ENCODE results near the gene GTPBP8. TPM values are rescaled to one million over a fixed set of nuclear protein-coding genes. Genes with fewer than 3 reads are reported as not detected.

Gene GTPBP8
- total RNA-seq, 1 donor from 2014 or later = 25.7 TPM

DNA sequence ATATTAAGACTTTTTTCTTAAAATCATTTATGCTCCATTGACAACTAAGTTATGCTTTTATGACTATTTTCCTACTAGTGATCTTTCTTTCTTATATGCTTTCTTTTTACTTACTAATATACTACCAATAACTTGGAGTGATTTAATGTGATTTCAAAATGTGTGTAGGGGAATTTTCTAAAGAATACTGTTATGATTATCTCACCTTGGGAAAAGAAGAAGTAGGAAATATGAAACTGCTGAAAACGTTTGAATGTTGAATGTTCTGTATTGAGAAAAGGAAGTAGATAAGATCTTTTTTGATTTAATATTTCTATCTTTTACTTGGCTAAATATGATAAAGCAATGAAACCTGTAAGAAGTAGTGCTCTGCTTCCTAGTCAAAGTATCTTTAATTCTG is 8.1 kb upstream of the GTPBP8 start:
- no peak for FAIRE-seq

DNA sequence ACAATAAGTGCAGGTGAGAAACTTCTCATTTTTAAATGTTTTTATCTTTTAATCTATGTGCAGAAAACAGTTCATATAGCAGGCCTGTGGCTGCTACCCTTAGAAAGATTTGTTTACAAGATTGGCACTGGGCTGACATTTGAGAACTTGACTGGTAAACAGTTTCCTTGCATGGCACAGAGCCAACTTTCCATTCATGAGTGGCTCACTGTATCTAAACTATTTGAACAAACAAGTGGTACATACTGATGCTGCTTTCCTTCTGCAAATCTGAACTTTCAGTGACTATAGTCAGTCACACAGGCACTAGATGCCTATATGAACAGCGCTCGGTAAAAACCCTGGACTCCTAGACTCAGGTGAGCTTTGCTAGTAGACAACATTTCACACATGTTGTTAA is 6.3 kb upstream of the GTPBP8 start:
- no peak overlapping the region for H3K27ac ChIP-seq (ENCODE audit: low read depth, low read length)
- H3K4me2 ChIP-seq (ENCODE audit: low read length) = no peak overlapping the region
- no peak overlapping the region for H3K9ac ChIP-seq (ENCODE audit: low read length)
- Mint-ChIP-seq H3K27ac (ENCODE audit: unreplicated experiment) (no peak overlapping the region), H3K4me3 (ENCODE audit: unreplicated experiment) (no peak overlapping the region), H3K4me1 (ENCODE audit: low read depth, unreplicated experiment) (peaks cover 5% of the 10 kb centered on the region), H3K9me3 (ENCODE audit: unreplicated experiment) (no peaks in the 10 kb centered on the region), H3K27me3 (ENCODE audit: low read depth, unreplicated experiment) (no peaks in the 10 kb centered on the region), H3K36me3 (ENCODE audit: low read depth, unreplicated experiment) (no peaks in the 10 kb centered on the region)
- no peaks in the 10 kb centered on the region for H3K9me3 ChIP-seq (ENCODE audit: insufficient read depth, low read depth, low read length)
- H2AFZ ChIP-seq (ENCODE audit: low read depth, low read length) = no peak overlapping the region
- H3K4me1 ChIP-seq (ENCODE audit: insufficient read depth, low read length) = no peaks in the 10 kb centered on the region
- no peaks in the 10 kb centered on the region for H3K27me3 ChIP-seq (ENCODE audit: insufficient read depth, low read length)
- DNase-seq (ENCODE audit: low read depth) = no peak
- no peak for FAIRE-seq
- no peaks in the 10 kb centered on the region for H4K20me1 ChIP-seq (ENCODE audit: insufficient read depth, low read length)
- TF ChIP-seq, protein P1, sequence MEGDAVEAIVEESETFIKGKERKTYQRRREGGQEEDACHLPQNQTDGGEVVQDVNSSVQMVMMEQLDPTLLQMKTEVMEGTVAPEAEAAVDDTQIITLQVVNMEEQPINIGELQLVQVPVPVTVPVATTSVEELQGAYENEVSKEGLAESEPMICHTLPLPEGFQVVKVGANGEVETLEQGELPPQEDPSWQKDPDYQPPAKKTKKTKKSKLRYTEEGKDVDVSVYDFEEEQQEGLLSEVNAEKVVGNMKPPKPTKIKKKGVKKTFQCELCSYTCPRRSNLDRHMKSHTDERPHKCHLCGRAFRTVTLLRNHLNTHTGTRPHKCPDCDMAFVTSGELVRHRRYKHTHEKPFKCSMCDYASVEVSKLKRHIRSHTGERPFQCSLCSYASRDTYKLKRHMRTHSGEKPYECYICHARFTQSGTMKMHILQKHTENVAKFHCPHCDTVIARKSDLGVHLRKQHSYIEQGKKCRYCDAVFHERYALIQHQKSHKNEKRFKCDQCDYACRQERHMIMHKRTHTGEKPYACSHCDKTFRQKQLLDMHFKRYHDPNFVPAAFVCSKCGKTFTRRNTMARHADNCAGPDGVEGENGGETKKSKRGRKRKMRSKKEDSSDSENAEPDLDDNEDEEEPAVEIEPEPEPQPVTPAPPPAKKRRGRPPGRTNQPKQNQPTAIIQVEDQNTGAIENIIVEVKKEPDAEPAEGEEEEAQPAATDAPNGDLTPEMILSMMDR (IDR thresholded peaks at IDR 0.05; ENCODE audit: insufficient read depth, low read depth, low read length) = no peak
- no peak for TF ChIP-seq EZH2 (IDR thresholded peaks at IDR 0.05; ENCODE audit: insufficient read depth, low read length)
- H3K4me3 ChIP-seq (ENCODE audit: insufficient read depth, low read depth, low read length) = no peak overlapping the region
- H3K36me3 ChIP-seq (ENCODE audit: insufficient read depth, low read length) = no peaks in the 10 kb centered on the region
- H3K79me2 ChIP-seq (ENCODE audit: insufficient read depth, low read length) = no peaks in the 10 kb centered on the region

More for the DNA sequence above, 8.1 kb upstream of the GTPBP8 start:
- Histone ChIP-seq H3K9me3 (ENCODE audit: insufficient read depth, low read depth, low read length) (no peaks in the 10 kb centered on the region), H3K79me2 (ENCODE audit: insufficient read depth, low read length) (no peaks in the 10 kb centered on the region), H4K20me1 (ENCODE audit: insufficient read depth, low read length) (no peaks in the 10 kb centered on the region), H3K27ac (ENCODE audit: low read depth, low read length) (no peak overlapping the region), H3K27me3 (ENCODE audit: insufficient read depth, low read length) (no peaks in the 10 kb centered on the region), H3K4me1 (ENCODE audit: insufficient read depth, low read length) (no peaks in the 10 kb centered on the region), H3K9ac (ENCODE audit: low read length) (no peak overlapping the region), H2AFZ (ENCODE audit: low read depth, low read length) (no peak overlapping the region), H3K4me3 (ENCODE audit: insufficient read depth, low read depth, low read length) (no peak overlapping the region), H3K4me2 (ENCODE audit: low read length) (no peak overlapping the region), H3K36me3 (ENCODE audit: insufficient read depth, low read length) (no peaks in the 10 kb centered on the region)
- Mint-ChIP-seq H3K4me1 (ENCODE audit: low read depth, unreplicated experiment) (peaks cover 5% of the 10 kb centered on the region), H3K27ac (ENCODE audit: unreplicated experiment) (no peak overlapping the region), H3K36me3 (ENCODE audit: low read depth, unreplicated experiment) (no peaks in the 10 kb centered on the region), H3K27me3 (ENCODE audit: low read depth, unreplicated experiment) (no peaks in the 10 kb centered on the region), H3K9me3 (ENCODE audit: unreplicated experiment) (no peaks in the 10 kb centered on the region), H3K4me3 (ENCODE audit: unreplicated experiment) (no peak overlapping the region)
- TF ChIP-seq, protein P1 (IDR thresholded peaks at IDR 0.05; ENCODE audit: insufficient read depth, low read depth, low read length) = no peak
- no peak for TF ChIP-seq EZH2 (IDR thresholded peaks at IDR 0.05; ENCODE audit: insufficient read depth, low read length)
- no peak for DNase-seq (ENCODE audit: low read depth)

GRCh38 chr3:112987710-112988334 is 3.0 kb upstream of the GTPBP8 start:
- H4K20me1 ChIP-seq (ENCODE audit: insufficient read depth, low read length) = no peaks in the 10 kb centered on the region
- no peak for TF ChIP-seq EZH2 (IDR thresholded peaks at IDR 0.05; ENCODE audit: insufficient read depth, low read length)
- TF ChIP-seq, protein P1 (IDR thresholded peaks at IDR 0.05; ENCODE audit: insufficient read depth, low read depth, low read length) = no peak
- no peak for FAIRE-seq

More at GRCh38 chr3:112987710-112988334, 3.0 kb upstream of the GTPBP8 start:
- no peak overlapping the region for H3K27ac ChIP-seq (ENCODE audit: low read depth, low read length)
- H3K9ac ChIP-seq (ENCODE audit: low read length) = no peak overlapping the region
- Mint-ChIP-seq H3K27ac (ENCODE audit: unreplicated experiment) (no peak overlapping the region), H3K9me3 (ENCODE audit: unreplicated experiment) (no peaks in the 10 kb centered on the region), H3K36me3 (ENCODE audit: low read depth, unreplicated experiment) (no peaks in the 10 kb centered on the region), H3K27me3 (ENCODE audit: low read depth, unreplicated experiment) (no peaks in the 10 kb centered on the region), H3K4me1 (ENCODE audit: low read depth, unreplicated experiment) (peaks cover 6% of the 10 kb centered on the region), H3K4me3 (ENCODE audit: unreplicated experiment) (no peak overlapping the region)
- DNase-seq (ENCODE audit: low read depth) = no peak
- no peaks in the 10 kb centered on the region for H3K27me3 ChIP-seq (ENCODE audit: insufficient read depth, low read length)
- H3K4me1 ChIP-seq (ENCODE audit: insufficient read depth, low read length) = peaks cover 11% of the 10 kb centered on the region
- no peaks in the 10 kb centered on the region for H3K9me3 ChIP-seq (ENCODE audit: insufficient read depth, low read depth, low read length)
- no peak overlapping the region for H2AFZ ChIP-seq (ENCODE audit: low read depth, low read length)
- no peak overlapping the region for H3K4me2 ChIP-seq (ENCODE audit: low read length)
- no peak overlapping the region for H3K4me3 ChIP-seq (ENCODE audit: insufficient read depth, low read depth, low read length)
- H3K36me3 ChIP-seq (ENCODE audit: insufficient read depth, low read length) = no peaks in the 10 kb centered on the region
- H3K79me2 ChIP-seq (ENCODE audit: insufficient read depth, low read length) = peaks cover 20% of the 10 kb centered on the region

All from astrocyte (in vitro differentiated cells and primary cell).